Measurements from ENCODE around the gene HPCAL1.

The HPCAL1 gene

GRCh38 chr2:10345813-10346212 is 43.1 kb downstream of the HPCAL1 start:
- H3K4ac ChIP-seq (ENCODE audit: low read depth, low read length), result no peak overlapping the region
- WGBS (ENCODE audit: extremely low coverage, insufficient coverage, insufficient read length), result no CpG with 5 or more reads among the region's 3 CpGs
- H3K27me3 ChIP-seq (ENCODE audit: insufficient read depth, low read length), result no peaks in the 10 kb centered on the region
- H3K18ac ChIP-seq (ENCODE audit: low read length), result no peak overlapping the region
- no peak overlapping the region for H2AK5ac ChIP-seq (ENCODE audit: low read length)
- no peak overlapping the region for H4K8ac ChIP-seq (ENCODE audit: low read depth, low read length)
- H3K4me2 ChIP-seq (ENCODE audit: low read length), result no peak overlapping the region
- no peak overlapping the region for H2AFZ ChIP-seq (ENCODE audit: insufficient read depth, low read length, poor library complexity)
- no peak overlapping the region for H4K12ac ChIP-seq (ENCODE audit: low read depth, low read length)
- peaks cover 6% of the 10 kb centered on the region in 2 experiments for H3K4me1 ChIP-seq (ENCODE audit: control insufficient read depth in 1 of 2, insufficient read depth in 2 of 2, low read length in 2 of 2)
- no peaks in the 10 kb centered on the region for H3K79me2 ChIP-seq (ENCODE audit: control insufficient read depth, insufficient read depth, low read length, poor library complexity)
- H3K14ac ChIP-seq (ENCODE audit: low read length), result no peak overlapping the region
- no peak overlapping the region for H2BK120ac ChIP-seq (ENCODE audit: insufficient read depth, low read length, poor library complexity)
- no peaks in the 10 kb centered on the region for H3K9me3 ChIP-seq (ENCODE audit: insufficient read depth, low read depth, low read length)
- no peak for DNase-seq
- no peak overlapping the region for H2BK12ac ChIP-seq (ENCODE audit: low read length)
- H3K9ac ChIP-seq (ENCODE audit: low read length), result no peak overlapping the region
- H3K23ac ChIP-seq (ENCODE audit: low read length), result no peak overlapping the region
- no peaks in the 10 kb centered on the region for H3K36me3 ChIP-seq (ENCODE audit: control insufficient read depth in 1 of 2, insufficient read depth in 2 of 2, low read length in 2 of 2)
- H3K27ac ChIP-seq (ENCODE audit: low read depth, low read length), result no peak overlapping the region
- H3K4me3 ChIP-seq (ENCODE audit: low read depth, low read length), result no peak overlapping the region
- H2BK5ac ChIP-seq (ENCODE audit: low read depth, low read length, poor library complexity), result no peak overlapping the region
- no peak overlapping the region for H4K91ac ChIP-seq (ENCODE audit: low read depth, low read length)
- no peaks in the 10 kb centered on the region for H3K79me1 ChIP-seq (ENCODE audit: low read length)

GRCh38 chr2:10346929-10347561 is 44.3 kb downstream of the HPCAL1 start:
- no peak overlapping the region for H2BK120ac ChIP-seq (ENCODE audit: insufficient read depth, low read length, poor library complexity)
- H3K4ac ChIP-seq (ENCODE audit: low read depth, low read length), result no peak overlapping the region
- H3K36me3 ChIP-seq (ENCODE audit: control insufficient read depth in 1 of 2, insufficient read depth in 2 of 2, low read length in 2 of 2), result no peaks in the 10 kb centered on the region
- H3K9me3 ChIP-seq (ENCODE audit: insufficient read depth, low read depth, low read length), result no peaks in the 10 kb centered on the region
- H2BK5ac ChIP-seq (ENCODE audit: low read depth, low read length, poor library complexity), result no peak overlapping the region
- H4K12ac ChIP-seq (ENCODE audit: low read depth, low read length), result no peak overlapping the region
- H4K91ac ChIP-seq (ENCODE audit: low read depth, low read length), result no peak overlapping the region
- H3K4me2 ChIP-seq (ENCODE audit: low read length), result no peak overlapping the region
- H3K18ac ChIP-seq (ENCODE audit: low read length), result no peak overlapping the region
- no peak overlapping the region for H2AFZ ChIP-seq (ENCODE audit: insufficient read depth, low read length, poor library complexity)
- H3K23ac ChIP-seq (ENCODE audit: low read length), result no peak overlapping the region
- H3K4me1 ChIP-seq (ENCODE audit: control insufficient read depth in 1 of 2, insufficient read depth in 2 of 2, low read length in 2 of 2), result peaks cover 6% of the 10 kb centered on the region in 2 experiments
- no peak overlapping the region for H3K4me3 ChIP-seq (ENCODE audit: low read depth, low read length)
- no peak overlapping the region for H3K14ac ChIP-seq (ENCODE audit: low read length)
- no peaks in the 10 kb centered on the region for H3K79me2 ChIP-seq (ENCODE audit: control insufficient read depth, insufficient read depth, low read length, poor library complexity)
- H4K8ac ChIP-seq (ENCODE audit: low read depth, low read length), result no peak overlapping the region
- H3K9ac ChIP-seq (ENCODE audit: low read length), result no peak overlapping the region
- no peak overlapping the region for H2AK5ac ChIP-seq (ENCODE audit: low read length)
- no peak overlapping the region for H3K27ac ChIP-seq (ENCODE audit: low read depth, low read length)
- no peak overlapping the region for H2BK12ac ChIP-seq (ENCODE audit: low read length)
- WGBS (ENCODE audit: extremely low coverage, insufficient coverage, insufficient read length), result no CpG with 5 or more reads among the region's 16 CpGs
- DNase-seq, result no peak
- no peaks in the 10 kb centered on the region for H3K79me1 ChIP-seq (ENCODE audit: low read length)
- no peaks in the 10 kb centered on the region for H3K27me3 ChIP-seq (ENCODE audit: insufficient read depth, low read length)

GRCh38 chr2:10347562-10347948 is 44.9 kb downstream of the HPCAL1 start:
- no CpG with 5 or more reads among the region's 7 CpGs for WGBS (ENCODE audit: extremely low coverage, insufficient coverage, insufficient read length)
- Histone ChIP-seq H4K8ac (ENCODE audit: low read depth, low read length) (no peak overlapping the region), H3K9ac (ENCODE audit: low read length) (no peak overlapping the region), H2BK5ac (ENCODE audit: low read depth, low read length, poor library complexity) (no peak overlapping the region), H3K4me3 (ENCODE audit: low read depth, low read length) (no peak overlapping the region), H4K12ac (ENCODE audit: low read depth, low read length) (no peak overlapping the region), H2BK120ac (ENCODE audit: insufficient read depth, low read length, poor library complexity) (no peak overlapping the region), H3K23ac (ENCODE audit: low read length) (no peak overlapping the region), H3K79me2 (ENCODE audit: control insufficient read depth, insufficient read depth, low read length, poor library complexity) (no peaks in the 10 kb centered on the region), H3K27me3 (ENCODE audit: insufficient read depth, low read length) (no peaks in the 10 kb centered on the region), H3K4me2 (ENCODE audit: low read length) (no peak overlapping the region), H2AFZ (ENCODE audit: insufficient read depth, low read length, poor library complexity) (no peak overlapping the region), H3K9me3 (ENCODE audit: insufficient read depth, low read depth, low read length) (no peaks in the 10 kb centered on the region), H3K4me1 (ENCODE audit: control insufficient read depth in 1 of 2, insufficient read depth in 2 of 2, low read length in 2 of 2) (peaks cover 4% of the 10 kb centered on the region in 2 experiments), H3K79me1 (ENCODE audit: low read length) (no peaks in the 10 kb centered on the region), H3K18ac (ENCODE audit: low read length) (no peak overlapping the region), H3K4ac (ENCODE audit: low read depth, low read length) (no peak overlapping the region), H3K14ac (ENCODE audit: low read length) (no peak overlapping the region), H3K36me3 (ENCODE audit: control insufficient read depth in 1 of 2, insufficient read depth in 2 of 2, low read length in 2 of 2) (no peaks in the 10 kb centered on the region), H4K91ac (ENCODE audit: low read depth, low read length) (no peak overlapping the region), H2AK5ac (ENCODE audit: low read length) (no peak overlapping the region), H2BK12ac (ENCODE audit: low read length) (no peak overlapping the region), H3K27ac (ENCODE audit: low read depth, low read length) (no peak overlapping the region)
- no peak for DNase-seq

GRCh38 chr2:10348891-10349290 is 46.2 kb downstream of the HPCAL1 start:
- Histone ChIP-seq H3K18ac (ENCODE audit: low read length) (no peak overlapping the region), H2BK120ac (ENCODE audit: insufficient read depth, low read length, poor library complexity) (no peak overlapping the region), H2AK5ac (ENCODE audit: low read length) (no peak overlapping the region), H3K4me3 (ENCODE audit: low read depth, low read length) (no peak overlapping the region), H3K36me3 (ENCODE audit: control insufficient read depth in 1 of 2, insufficient read depth in 2 of 2, low read length in 2 of 2) (no peaks in the 10 kb centered on the region), H3K79me1 (ENCODE audit: low read length) (no peaks in the 10 kb centered on the region), H2BK5ac (ENCODE audit: low read depth, low read length, poor library complexity) (no peak overlapping the region), H3K27ac (ENCODE audit: low read depth, low read length) (no peak overlapping the region), H3K79me2 (ENCODE audit: control insufficient read depth, insufficient read depth, low read length, poor library complexity) (no peaks in the 10 kb centered on the region), H3K9me3 (ENCODE audit: insufficient read depth, low read depth, low read length) (no peaks in the 10 kb centered on the region), H4K8ac (ENCODE audit: low read depth, low read length) (no peak overlapping the region), H3K4me2 (ENCODE audit: low read length) (no peak overlapping the region), H3K4ac (ENCODE audit: low read depth, low read length) (no peak overlapping the region), H3K27me3 (ENCODE audit: insufficient read depth, low read length) (no peaks in the 10 kb centered on the region), H4K12ac (ENCODE audit: low read depth, low read length) (no peak overlapping the region), H3K23ac (ENCODE audit: low read length) (no peak overlapping the region), H4K91ac (ENCODE audit: low read depth, low read length) (no peak overlapping the region), H3K4me1 (ENCODE audit: control insufficient read depth in 1 of 2, insufficient read depth in 2 of 2, low read length in 2 of 2) (peaks cover 4% of the 10 kb centered on the region in 2 experiments), H2BK12ac (ENCODE audit: low read length) (no peak overlapping the region), H3K9ac (ENCODE audit: low read length) (no peak overlapping the region), H2AFZ (ENCODE audit: insufficient read depth, low read length, poor library complexity) (no peak overlapping the region), H3K14ac (ENCODE audit: low read length) (no peak overlapping the region)
- DNase-seq, result no peak
- no CpG with 5 or more reads among the region's 7 CpGs for WGBS (ENCODE audit: extremely low coverage, insufficient coverage, insufficient read length)
